Psoas muscle (tissue), 8 donors: ENCODE measurements around the gene MAP4K4. TPM values are rescaled to one million over a fixed set of nuclear protein-coding genes. Genes with fewer than 3 reads are reported as not detected.

ENCODE experiments used
- ATAC-seq, 4 donors: fragments of 200-7000 bp; cut with Tn5 transposase; one replicate each; pipeline ENCODE4 v1.9.1; 2020; ENCODE audit warnings: moderate library complexity in 3 of 4, mild to moderate bottlenecking in 2 of 4
- DNase-seq, 2 donors: peaks; one replicate each; pipeline ENCODE4 v3.0.0-alpha.2; 2020
- H3K27ac ChIP-seq: fragments of 200-600 bp; one replicate; pipeline ENCODE4 v1.8.0; 2022
- H3K27me3 ChIP-seq, 3 donors: fragments of 200-600 bp in 1 of 3; one replicate each; pipeline versions ENCODE4 v1.6.1 to v1.8.0; 2013 to 2022; ENCODE audit warnings: low read length in 2 of 3, mild to moderate bottlenecking in 2 of 3, moderate library complexity in 1 of 3; ENCODE audit not compliant: insufficient read depth in 3 of 3
- H3K36me3 ChIP-seq, 2 donors: fragments of 200-600 bp in 1 of 2; one replicate each; pipeline versions ENCODE4 v1.6.1 to v1.8.0; 2013 to 2022; ENCODE audit warnings: low read depth in 1 of 2, mild to moderate bottlenecking in 1 of 2, moderate library complexity in 1 of 2; ENCODE audit not compliant: insufficient read depth in 1 of 2
- H3K4me1 ChIP-seq: fragments of 200-600 bp; one replicate; pipeline ENCODE4 v1.8.0; 2022
- H3K4me3 ChIP-seq: fragments of 200-600 bp; one replicate; pipeline ENCODE4 v1.8.0; 2022; ENCODE audit warnings: mild to moderate bottlenecking
- H3K9me3 ChIP-seq: fragments of 200-600 bp; one replicate; pipeline ENCODE4 v1.8.0; 2022
- WGBS, 3 donors: extraction: QIAGEN DNeasy Blood & Tissue Kit; methylation state at CpG; one replicate each; pipeline versions ENCODE4 v1.1.6 to v1.1.7; 2013; 5-methylcytosine and 5-hydroxymethylcytosine counted together
- intact Hi-C, 2 donors: fragments of 100-400 bp; cut with DNase I; formaldehyde crosslinking; loops; one replicate each; pipeline versions ENCODE4 v1.11.0 to v1.14.2; 2022
- polyA plus RNA-seq, 3 donors: library from polyadenylated mRNA; stranded (reverse); fragments of 200-250 nt; gene quantifications; one replicate each; pipeline ENCODE4 v1.2.3, GENCODE V29; 2013
- total RNA-seq, 4 donors: library from RNA; stranded (reverse); fragmentation: NEBNext Ultra II Directional in 2 of 4; extraction: Animal tissue kit (Norgen Biotek cat#: 25700) in 2 of 4; gene quantifications; one replicate each; pipeline versions ENCODE4 v1.2.1 to v1.2.4, GENCODE V29; 2021 to 2023
- TF ChIP-seq, protein P1 (sequence below): fragments of 200-600 bp; IDR thresholded peaks from one replicate; pipeline ENCODE4 v1.8.0; 2022; ENCODE audit warnings: antibody characterized with exemption
- donor health status: healthy with polysubstance abuse.
- donor health status: DM: no; HTN: no; CAD: no; lungs with moderate emphysema.
- donor health status: Bipolar disorder and iron deficiency.
- donor health status: healthy.
- donor health status: DM: yes; HTN: yes; CAD: no.
- donor health status: DM: no; HTN: no; CAD: no.
- donor health status: DM: no; HTN: no; CAD: no.
- donor health status: DM: yes; HTN: yes; CAD: no.

The MAP4K4 gene
- total and polyA plus RNA-seq, 7 donors = 20.1 to 99.9 (median 80.4) TPM

DNA sequence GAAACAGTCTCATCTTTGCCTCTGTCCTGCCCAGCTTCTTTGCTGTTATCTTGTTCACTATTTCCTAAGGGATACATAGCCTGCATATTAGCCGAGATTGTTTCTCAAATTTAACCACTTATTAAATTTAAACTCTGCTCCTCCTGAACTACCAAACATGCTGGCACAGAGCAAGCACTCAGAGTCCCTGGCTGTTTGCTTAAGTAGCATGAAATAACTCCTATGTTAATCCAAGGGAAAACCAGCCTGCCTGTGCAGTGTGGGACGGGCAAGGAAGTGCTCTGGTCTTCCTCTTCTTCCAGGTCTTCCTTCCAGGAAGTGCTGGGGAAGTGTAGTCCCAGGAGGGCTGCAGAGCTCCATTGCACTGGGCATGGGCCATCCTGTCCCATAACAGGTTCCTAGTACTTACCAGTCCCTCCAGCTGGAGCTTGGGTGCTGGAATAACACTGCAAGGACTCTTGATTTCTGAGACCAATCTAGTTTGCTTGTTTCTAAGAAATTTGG, 198.4 kb downstream of the MAP4K4 start:
- Histone ChIP-seq H3K27ac (no peak overlapping the region), H3K36me3 (peaks cover 14 to 37% of the 10 kb centered on the region in 2 donors), H3K9me3 (no peaks in the 10 kb centered on the region), H3K4me1 (no peaks in the 10 kb centered on the region), H3K27me3 (no peaks in the 10 kb centered on the region), H3K4me3 (no peak overlapping the region)
- ATAC-seq = no peak
- WGBS, 3 donors = 71 to 76% (median 71%) methylated on average over 2 of the region's 2 CpGs
- no peak for DNase-seq
- intact Hi-C loops = loop anchor here in 1 of 2 donors (10.0 kb wide), 1 partner anchor 349 kb away; no protein-coding TSS in a partner anchor
- TF ChIP-seq, protein P1, sequence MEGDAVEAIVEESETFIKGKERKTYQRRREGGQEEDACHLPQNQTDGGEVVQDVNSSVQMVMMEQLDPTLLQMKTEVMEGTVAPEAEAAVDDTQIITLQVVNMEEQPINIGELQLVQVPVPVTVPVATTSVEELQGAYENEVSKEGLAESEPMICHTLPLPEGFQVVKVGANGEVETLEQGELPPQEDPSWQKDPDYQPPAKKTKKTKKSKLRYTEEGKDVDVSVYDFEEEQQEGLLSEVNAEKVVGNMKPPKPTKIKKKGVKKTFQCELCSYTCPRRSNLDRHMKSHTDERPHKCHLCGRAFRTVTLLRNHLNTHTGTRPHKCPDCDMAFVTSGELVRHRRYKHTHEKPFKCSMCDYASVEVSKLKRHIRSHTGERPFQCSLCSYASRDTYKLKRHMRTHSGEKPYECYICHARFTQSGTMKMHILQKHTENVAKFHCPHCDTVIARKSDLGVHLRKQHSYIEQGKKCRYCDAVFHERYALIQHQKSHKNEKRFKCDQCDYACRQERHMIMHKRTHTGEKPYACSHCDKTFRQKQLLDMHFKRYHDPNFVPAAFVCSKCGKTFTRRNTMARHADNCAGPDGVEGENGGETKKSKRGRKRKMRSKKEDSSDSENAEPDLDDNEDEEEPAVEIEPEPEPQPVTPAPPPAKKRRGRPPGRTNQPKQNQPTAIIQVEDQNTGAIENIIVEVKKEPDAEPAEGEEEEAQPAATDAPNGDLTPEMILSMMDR = no peak

DNA sequence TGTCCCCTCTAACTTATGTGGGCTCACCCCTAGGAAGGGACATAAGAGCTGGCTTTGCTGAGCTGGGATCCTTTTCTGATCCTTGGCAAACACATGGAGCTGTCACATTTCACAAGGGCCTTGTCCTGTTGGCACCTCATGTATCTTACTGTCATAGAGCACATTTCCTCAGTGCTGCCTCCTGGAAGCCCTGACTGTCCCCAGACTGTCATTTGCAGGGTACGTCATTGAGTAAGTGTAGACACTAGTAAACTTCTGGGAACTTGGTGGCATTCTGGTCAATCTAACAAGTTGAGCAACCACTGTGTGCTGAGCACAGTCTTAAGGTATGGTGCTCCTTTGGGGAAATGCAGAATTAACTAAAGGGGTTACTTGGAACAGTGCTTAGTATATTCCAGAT, 199.8 kb downstream of the MAP4K4 start:
- Histone ChIP-seq H3K27ac (no peak overlapping the region), H3K4me1 (no peaks in the 10 kb centered on the region), H3K4me3 (no peak overlapping the region), H3K27me3 (no peaks in the 10 kb centered on the region), H3K36me3 (peaks cover 10 to 22% of the 10 kb centered on the region in 2 donors), H3K9me3 (no peaks in the 10 kb centered on the region)
- ATAC-seq = peak in 3 of 4 donors; percentile 38 to 78 (median 75)
- intact Hi-C loops = loop anchor here in 1 of 2 donors (10.0 kb wide), 1 partner anchor 348 kb away; no protein-coding TSS in a partner anchor
- TF ChIP-seq, protein P1 = no peak
- DNase-seq = no peak
- WGBS, 3 donors = 41 to 74% (median 71%) methylated on average over 1 of the region's 1 CpG

DNA sequence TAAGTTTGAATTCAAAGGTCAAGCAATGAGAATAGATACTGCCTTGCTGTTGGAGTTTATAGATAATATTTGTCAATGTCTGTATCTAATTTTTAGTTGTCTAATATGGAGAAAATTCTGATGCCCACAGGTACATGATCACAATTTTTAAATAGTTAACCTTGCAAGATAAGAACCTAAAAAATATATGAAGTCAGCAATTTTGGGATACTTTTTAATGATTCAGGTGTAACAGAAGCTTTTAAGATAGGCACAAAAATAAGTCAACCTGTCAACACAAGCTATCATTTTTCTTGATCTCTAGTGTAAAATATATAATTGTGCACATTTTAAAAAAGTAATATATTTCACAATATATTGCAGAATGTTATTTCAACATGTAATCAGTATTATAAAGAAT, 201.8 kb downstream of the MAP4K4 start:
- Histone ChIP-seq H3K36me3 (peaks cover 0 to 3% of the 10 kb centered on the region in 2 donors), H3K27ac (no peak overlapping the region), H3K4me1 (no peaks in the 10 kb centered on the region), H3K9me3 (no peaks in the 10 kb centered on the region), H3K27me3 (no peaks in the 10 kb centered on the region), H3K4me3 (no peak overlapping the region)
- no peak for ATAC-seq
- TF ChIP-seq, protein P1 = no peak
- intact Hi-C loops = loop anchor here in 1 of 2 donors (10.0 kb wide), 1 partner anchor 346 kb away; no protein-coding TSS in a partner anchor
- DNase-seq = no peak

DNA sequence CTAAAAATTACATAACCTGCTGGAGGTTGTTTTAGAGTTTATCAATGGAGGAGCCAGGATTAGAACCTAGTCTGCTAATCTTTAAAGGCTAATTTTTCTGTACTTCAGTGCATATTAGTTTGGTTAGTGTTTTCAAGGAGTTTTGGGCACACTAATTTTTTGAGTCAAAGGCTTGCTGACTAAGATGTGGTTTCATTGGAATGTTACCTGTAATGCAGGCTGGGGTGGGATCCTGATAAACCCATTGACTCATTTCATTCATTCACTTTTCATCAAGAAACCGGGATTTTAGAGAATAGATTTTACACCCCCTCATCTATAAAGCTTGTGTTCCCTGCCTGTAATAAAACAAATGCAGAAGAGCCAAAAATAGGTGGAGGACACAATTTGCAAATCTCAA, 202.4 kb downstream of the MAP4K4 start:
- 91 to 94% (median 94%) methylated on average over 1 of the region's 1 CpG for WGBS, 3 donors
- no peaks in the 10 kb centered on the region for H3K27me3 ChIP-seq

More for the DNA sequence above, 202.4 kb downstream of the MAP4K4 start:
- intact Hi-C loops = loop anchor here in 1 of 2 donors (10.0 kb wide), 1 partner anchor 345 kb away; no protein-coding TSS in a partner anchor
- H3K36me3 ChIP-seq = no peaks in the 10 kb centered on the region
- ATAC-seq = no peak
- H3K9me3 ChIP-seq = no peaks in the 10 kb centered on the region
- no peak overlapping the region for H3K4me3 ChIP-seq
- no peak overlapping the region for H3K27ac ChIP-seq
- DNase-seq = no peak
- no peaks in the 10 kb centered on the region for H3K4me1 ChIP-seq
- TF ChIP-seq, protein P1 = no peak
